ENCODE data around the gene MTG2. TPM values are rescaled to one million over a fixed set of nuclear protein-coding genes. Genes with fewer than 3 reads are reported as not detected.

Gene MTG2
- total and polyA plus RNA-seq, 10 of the 15 experiments (the other 5 are each of a cell fraction or from before 2014, with no cell fraction given): 6.2 to 52.4 (median 34.3) TPM

DNA sequence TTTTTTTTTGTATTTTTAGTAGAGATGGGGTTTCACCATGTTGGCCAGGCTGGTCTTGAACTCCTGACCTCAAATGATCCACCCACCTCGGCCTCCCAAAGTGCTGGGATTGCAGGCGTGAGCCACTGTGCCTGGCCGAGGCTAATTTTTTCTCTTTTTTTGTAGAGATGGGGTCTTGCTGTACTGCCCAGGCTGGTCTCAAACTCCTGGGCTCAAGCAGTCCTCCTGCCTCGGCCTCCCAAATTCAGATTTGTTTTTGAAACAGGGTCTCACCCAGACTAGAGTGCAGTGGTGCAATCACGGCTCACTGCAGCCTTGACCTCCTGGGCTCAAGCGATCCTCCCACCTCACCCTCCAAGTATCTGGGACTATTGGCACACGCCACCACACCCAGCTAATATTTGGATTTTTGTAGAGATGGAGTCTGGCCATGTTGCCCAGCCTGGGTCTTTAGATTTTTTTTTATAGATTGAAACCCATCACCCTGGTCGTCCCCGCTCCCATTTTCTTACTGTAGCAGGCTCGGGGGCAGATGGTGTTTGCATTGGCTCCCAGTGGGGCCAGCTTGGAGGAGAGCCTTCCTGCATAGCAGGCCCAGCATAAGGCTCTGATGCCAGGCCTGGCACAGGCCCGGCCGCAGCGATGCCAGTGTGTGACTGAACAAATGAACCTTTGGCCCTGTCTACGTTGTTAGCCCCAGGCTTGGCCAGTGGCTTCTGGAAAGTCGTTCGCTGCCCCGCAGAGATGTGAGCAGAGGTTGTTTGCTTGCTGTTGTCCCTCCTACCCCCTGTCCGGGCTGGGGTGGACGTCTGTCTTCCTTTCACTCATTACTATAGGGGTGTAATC is 4.3 kb upstream of the MTG2 start:
- SMC1A ChIA-PET (ENCODE audit: uncharacterized antibody, unreplicated experiment): no interaction called here
- POLR2A ChIA-PET: no interaction called here
- H4K20me1 ChIP-seq (ENCODE audit: control insufficient read depth, insufficient read depth): no peaks in the 10 kb centered on the region
- no peaks in the 10 kb centered on the region for H3K4me1 ChIP-seq (ENCODE audit: control insufficient read depth, insufficient read depth, low read length)
- TF ChIP-seq TARDBP (IDR thresholded peaks at IDR 0.05; ENCODE audit: borderline replicate concordance) (no peak), ETV6 (conservative IDR thresholded peaks at IDR 0.05 in 1 of 2, IDR thresholded peaks at IDR 0.05 in 1 of 2; ENCODE audit: borderline replicate concordance in 1 of 2, low read depth in 1 of 2) (no peak), ZSCAN29 (IDR thresholded peaks at IDR 0.05) (no peak), FOS (IDR thresholded peaks at IDR 0.05; ENCODE audit: borderline replicate concordance, extremely low read depth, insufficient read length) (no peak), NFYA (IDR thresholded peaks at IDR 0.05; ENCODE audit: borderline replicate concordance, low read depth, low read length) (no peak), NBN (IDR thresholded peaks at IDR 0.05) (no peak), RCOR1 (conservative IDR thresholded peaks at IDR 0.05; ENCODE audit: low read depth, low read length) (no peak), BRCA1 (IDR thresholded peaks at IDR 0.05; ENCODE audit: low read depth, low read length) (no peak), TCF3 (IDR thresholded peaks at IDR 0.05; ENCODE audit: borderline replicate concordance, insufficient read depth, low read depth, low read length) (no peak), TCF7 (IDR thresholded peaks at IDR 0.05; ENCODE audit: borderline replicate concordance) (no peak), IKZF1 (conservative IDR thresholded peaks at IDR 0.05) (no peak), PKNOX1 (IDR thresholded peaks at IDR 0.05) (no peak), WRNIP1 (IDR thresholded peaks at IDR 0.05; ENCODE audit: borderline replicate concordance, low read depth, low read length) (no peak)
- TF ChIP-seq, protein P1, sequence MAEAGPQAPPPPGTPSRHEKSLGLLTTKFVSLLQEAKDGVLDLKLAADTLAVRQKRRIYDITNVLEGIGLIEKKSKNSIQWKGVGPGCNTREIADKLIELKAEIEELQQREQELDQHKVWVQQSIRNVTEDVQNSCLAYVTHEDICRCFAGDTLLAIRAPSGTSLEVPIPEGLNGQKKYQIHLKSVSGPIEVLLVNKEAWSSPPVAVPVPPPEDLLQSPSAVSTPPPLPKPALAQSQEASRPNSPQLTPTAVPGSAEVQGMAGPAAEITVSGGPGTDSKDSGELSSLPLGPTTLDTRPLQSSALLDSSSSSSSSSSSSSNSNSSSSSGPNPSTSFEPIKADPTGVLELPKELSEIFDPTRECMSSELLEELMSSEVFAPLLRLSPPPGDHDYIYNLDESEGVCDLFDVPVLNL (IDR thresholded peaks at IDR 0.05; ENCODE audit: low read depth, low read length): no peak
- TF ChIP-seq, protein P2, sequence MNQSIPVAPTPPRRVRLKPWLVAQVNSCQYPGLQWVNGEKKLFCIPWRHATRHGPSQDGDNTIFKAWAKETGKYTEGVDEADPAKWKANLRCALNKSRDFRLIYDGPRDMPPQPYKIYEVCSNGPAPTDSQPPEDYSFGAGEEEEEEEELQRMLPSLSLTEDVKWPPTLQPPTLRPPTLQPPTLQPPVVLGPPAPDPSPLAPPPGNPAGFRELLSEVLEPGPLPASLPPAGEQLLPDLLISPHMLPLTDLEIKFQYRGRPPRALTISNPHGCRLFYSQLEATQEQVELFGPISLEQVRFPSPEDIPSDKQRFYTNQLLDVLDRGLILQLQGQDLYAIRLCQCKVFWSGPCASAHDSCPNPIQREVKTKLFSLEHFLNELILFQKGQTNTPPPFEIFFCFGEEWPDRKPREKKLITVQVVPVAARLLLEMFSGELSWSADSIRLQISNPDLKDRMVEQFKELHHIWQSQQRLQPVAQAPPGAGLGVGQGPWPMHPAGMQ (IDR thresholded peaks at IDR 0.05; ENCODE audit: borderline replicate concordance): no peak
- RAD21 ChIA-PET (ENCODE audit: unreplicated experiment): no interaction called here
- FAIRE-seq (no peak), DNase-seq (ENCODE audit: low read depth, low spot score) (no peak), ATAC-seq (no peak)
- H2AFZ ChIP-seq (ENCODE audit: control insufficient read depth, low read depth, low read length): no peak overlapping the region
- no peak overlapping the region for H3K4me2 ChIP-seq (ENCODE audit: control insufficient read depth, insufficient read depth)
- no peaks in the 10 kb centered on the region for H3K9me3 ChIP-seq (replicated peaks; ENCODE audit: control insufficient read depth, insufficient read depth, low read length)
- no TSS peak for BruUV-seq (replicated peaks)
- H3K79me2 ChIP-seq (ENCODE audit: control insufficient read depth, insufficient read depth, low read length): peaks cover 11% of the 10 kb centered on the region
- no peak overlapping the region for H3K9ac ChIP-seq (ENCODE audit: control insufficient read depth, insufficient read depth, low read length)
- no peaks in the 10 kb centered on the region for H3K27me3 ChIP-seq (replicated peaks in 1 of 2; ENCODE audit: control insufficient read depth in 2 of 2, insufficient read depth in 2 of 2, low read length in 1 of 2)
- WGBS (ENCODE audit: insufficient coverage, insufficient replicate concordance, low lambda C conversion rate, missing lambda C conversion rate): 90% methylated on average over 19 of the region's 19 CpGs
- intact Hi-C loops (cut with micrococcal nuclease; ENCODE audit: unreplicated experiment): no loop called here
- CTCF ChIA-PET: no interaction called here
- H3K27ac ChIP-seq (ENCODE audit: control insufficient read depth, insufficient read depth): no peak overlapping the region
- in situ Hi-C loops (cut with MboI): no loop called here
- peaks cover 0 to 2% of the 10 kb centered on the region in 2 experiments for H3K36me3 ChIP-seq (ENCODE audit: control insufficient read depth in 2 of 2, insufficient read depth in 2 of 2, low read length in 1 of 2)
- no peak overlapping the region for H3K4me3 ChIP-seq

Measured in GM12878 (cell line).